NK-92 treated with Interleukin-12 subunit alpha and Interleukin-12 subunit beta, amount 100 ng/mL, for 24 hours (cell line): ENCODE measurements around the gene LHFPL2.

ENCODE experiments used
- DNase-seq: peaks from one replicate; lab custom pipeline; 2025; lab: John Stamatoyannopoulos, UW

LHFPL2 gene

DNA sequence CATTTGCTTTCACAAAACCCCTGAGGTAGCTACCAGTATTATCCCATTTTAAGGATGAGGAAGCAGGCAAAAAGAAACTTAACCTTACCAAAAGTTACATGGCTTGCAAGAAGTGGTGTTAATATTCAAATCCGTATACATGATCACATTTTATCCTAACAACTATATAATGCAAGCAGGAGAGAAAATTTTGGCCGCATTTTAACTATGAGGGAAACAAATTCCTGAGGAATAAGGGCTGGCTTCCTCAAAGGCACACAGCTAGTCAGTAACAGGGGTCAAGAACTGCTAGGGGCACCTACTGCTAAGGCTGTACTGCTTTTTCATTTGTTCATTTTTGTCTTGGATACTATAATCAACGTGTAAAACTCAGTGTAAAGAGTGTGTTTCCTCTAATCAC is 81.0 kb downstream of the LHFPL2 start:
- no peak for DNase-seq

DNA sequence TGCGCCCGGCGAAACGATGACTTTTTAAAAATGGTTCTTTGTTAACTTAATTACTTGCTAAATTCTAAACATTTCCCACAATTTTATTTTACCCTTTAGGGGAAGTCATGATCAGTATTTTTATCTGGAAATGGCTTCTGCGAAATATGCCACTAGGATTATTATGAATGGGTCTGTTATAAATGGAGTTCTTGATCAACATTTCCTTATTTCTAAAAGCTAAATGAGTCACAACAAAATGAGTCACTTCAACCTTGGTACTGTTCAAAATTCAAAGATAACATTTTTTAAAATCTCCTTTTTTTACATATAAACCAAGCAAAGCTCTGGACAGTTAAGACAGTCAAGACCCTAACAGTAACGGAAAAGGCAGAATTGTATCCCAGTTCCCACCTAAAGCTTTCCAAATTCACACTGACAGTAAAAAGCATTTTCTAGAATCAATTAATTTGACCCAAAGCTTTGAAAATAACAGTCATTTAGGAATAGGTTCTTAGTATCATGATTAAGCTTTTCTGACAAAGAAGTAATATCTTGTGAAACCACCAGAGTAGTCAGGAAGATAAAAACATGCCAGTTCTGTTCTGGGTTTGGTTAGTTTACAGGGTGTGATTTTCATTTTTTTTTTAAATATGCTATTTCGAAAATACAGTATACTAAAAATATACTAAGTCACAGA is 81.7 kb downstream of the LHFPL2 start:
- DNase-seq = no peak

DNA sequence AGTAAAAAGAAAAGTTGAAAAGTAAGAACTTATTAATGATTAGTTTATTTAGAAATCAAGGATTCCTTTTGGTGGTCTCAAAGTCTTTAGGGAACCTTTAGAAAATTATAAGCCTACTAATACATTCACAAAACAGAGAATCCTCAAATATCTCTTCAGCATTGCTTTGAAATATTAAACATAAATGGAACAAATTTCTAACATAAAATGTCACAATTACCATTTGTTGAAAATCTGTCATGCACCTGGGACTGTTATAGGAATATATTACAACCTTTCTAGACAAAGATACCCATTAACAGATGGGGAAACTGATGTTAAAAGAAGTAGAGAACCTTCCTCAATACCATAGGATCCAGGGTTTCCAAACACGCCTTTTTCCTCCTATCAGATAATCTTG is 83.2 kb downstream of the LHFPL2 start:
- no peak for DNase-seq

- DNase-seq = no peak
Measured at GRCh38 chr5:78563621-78564020, 85.0 kb downstream of the LHFPL2 start.

DNA sequence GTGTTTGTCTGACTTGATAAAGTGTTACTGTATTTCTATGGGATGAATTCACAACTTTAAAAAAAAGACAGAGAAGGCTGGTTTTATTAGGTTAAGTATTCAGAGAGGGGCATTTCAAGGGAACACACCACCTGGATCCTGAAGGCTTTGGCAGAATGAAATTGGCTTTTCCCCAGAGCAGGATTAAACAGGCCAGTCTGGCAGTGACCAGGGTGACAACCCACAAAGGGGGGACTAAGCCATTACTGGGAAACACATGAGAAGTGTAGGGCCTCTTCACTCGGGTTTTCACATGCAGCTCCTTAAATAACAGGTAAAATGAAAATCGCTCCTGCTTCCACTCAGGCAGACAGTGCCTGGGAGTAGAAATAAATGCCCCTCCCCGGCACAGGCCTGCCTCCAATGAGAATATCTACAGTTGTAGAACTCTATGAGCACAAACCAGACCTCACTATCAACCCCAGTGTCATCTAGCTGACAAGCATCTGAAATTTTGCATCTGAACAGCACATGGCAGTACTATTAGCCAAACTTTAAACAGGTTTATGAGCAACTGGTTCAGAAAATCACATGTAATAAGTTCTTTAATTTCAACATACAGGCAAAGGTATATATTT is 85.8 kb downstream of the LHFPL2 start:
- no peak for DNase-seq

- no peak for DNase-seq
Measured at GRCh38 chr5:78562001-78562400, 86.6 kb downstream of the LHFPL2 start.

DNA sequence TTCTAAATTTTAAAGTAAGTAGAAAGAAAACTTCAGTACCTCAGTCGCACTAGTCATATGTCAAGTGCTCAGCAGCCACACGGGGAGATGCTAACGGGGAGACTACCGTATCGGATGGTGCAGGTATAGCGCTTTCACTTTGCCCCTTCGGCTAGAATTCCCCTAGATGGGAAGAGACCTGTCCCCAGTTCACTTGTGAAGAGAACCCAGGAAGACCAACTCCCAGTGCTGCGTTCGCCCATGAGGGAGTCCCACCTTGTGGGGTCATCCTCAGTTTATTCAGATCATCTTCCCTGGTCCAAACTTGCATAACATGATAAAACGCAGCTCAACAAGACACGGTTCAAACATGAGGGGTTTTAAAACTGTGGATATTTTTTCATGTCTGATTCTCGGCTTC is 87.3 kb downstream of the LHFPL2 start:
- no peak for DNase-seq

- DNase-seq = no peak
Measured at GRCh38 chr5:78560000-78560855, 88.3 kb downstream of the LHFPL2 start.

- DNase-seq = no peak
Measured at GRCh38 chr5:78557601-78558000, 91.0 kb downstream of the LHFPL2 start.

DNA sequence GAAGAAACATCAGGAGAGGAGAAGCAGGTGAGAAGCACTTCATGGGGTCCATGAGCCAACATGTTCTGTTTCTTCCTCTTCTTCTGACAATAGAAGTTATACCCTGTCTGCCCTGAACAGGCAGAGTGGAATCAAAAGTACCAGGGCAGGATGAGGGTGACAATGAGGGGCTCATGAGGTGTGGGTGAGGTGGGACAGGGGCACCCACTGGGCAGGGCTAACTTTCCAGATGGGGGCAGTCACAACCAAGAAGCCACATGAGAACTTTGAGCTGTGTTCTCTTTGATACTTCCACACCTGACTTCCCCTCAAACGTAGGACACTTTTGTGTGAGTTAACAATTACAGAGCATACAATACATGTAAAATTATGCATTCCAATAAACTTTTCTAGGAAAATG is 92.7 kb downstream of the LHFPL2 start:
- DNase-seq = no peak

GRCh38 chr5:78554670-78555069 is 93.9 kb downstream of the LHFPL2 start:
- no peak for DNase-seq

- no peak for DNase-seq
Measured at GRCh38 chr5:78553580-78554353, 94.8 kb downstream of the LHFPL2 start.

DNA sequence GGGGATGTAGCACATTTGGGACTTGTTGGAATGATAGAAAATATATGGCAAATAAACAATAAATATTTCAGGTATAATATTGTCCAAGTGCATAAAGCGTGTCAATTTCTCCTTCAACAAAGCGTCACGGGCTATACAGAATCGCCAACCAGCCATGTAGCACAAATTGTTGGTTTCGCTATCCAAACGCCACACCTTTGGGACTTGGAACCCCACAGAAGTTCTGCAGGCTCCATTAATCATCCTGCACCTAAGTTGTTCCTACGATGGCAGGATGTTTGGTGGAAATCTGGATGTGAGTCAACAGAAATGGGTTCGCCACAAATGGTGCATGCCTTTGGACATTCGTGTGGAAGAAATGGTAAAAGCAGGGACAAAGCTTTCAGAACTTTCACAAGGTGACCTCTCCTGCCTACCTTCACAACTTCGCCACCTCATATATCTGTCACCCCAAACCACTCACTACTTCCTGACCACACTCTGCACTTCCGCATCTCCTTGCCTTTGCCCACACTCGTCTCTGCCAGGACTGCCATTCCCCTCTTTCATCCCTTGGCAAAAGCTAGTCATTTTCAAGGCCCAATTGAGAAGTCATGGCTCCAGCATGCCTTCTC is 95.7 kb downstream of the LHFPL2 start:
- DNase-seq = no peak

- DNase-seq = no peak
Measured at GRCh38 chr5:78550891-78551290, 97.7 kb downstream of the LHFPL2 start.

GRCh38 chr5:78549043-78549442 is 99.5 kb downstream of the LHFPL2 start:
- DNase-seq = peak; percentile 12

GRCh38 chr5:78547731-78548615 is 100.6 kb downstream of the LHFPL2 start:
- DNase-seq = no peak

GRCh38 chr5:78547183-78547582 is 101.4 kb downstream of the LHFPL2 start:
- no peak for DNase-seq

GRCh38 chr5:78546276-78546996 is 102.1 kb downstream of the LHFPL2 start:
- DNase-seq = no peak

GRCh38 chr5:78545406-78545805 is 103.2 kb downstream of the LHFPL2 start:
- no peak for DNase-seq

DNA sequence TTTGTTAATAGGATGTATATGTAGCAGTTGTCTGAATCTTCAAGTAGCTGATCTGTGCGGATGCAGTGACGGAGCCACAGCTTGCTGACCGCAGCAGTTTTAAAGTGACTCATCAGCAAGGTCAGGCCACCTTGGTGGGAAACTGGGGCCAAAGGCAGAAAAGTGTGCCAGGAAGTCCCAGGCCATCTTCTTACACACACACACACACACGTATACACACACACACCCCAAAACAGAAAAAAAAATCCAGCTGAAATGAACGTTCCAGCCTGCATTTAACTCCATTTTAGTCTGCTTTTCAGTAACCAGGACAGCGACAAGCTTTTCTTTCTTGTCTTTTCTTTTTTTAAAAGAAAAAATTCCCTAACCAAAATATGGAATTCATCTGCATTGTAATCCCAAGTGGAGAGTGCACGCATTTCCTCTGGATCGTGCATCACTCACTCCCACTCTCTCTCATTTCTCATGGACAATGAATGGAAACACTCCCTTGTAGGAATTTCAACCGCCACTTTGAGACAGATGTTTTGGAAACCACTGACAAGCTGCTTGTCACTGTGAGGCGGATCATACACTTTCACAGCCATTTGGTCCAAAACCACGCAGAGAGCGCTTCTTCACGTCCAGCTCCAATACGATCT is 103.9 kb downstream of the LHFPL2 start:
- no peak for DNase-seq
